Measurements from ENCODE around the gene ZNF320.
"Not testable (repeated sequence)": the region's sequence is repeated elsewhere in the genome, so short reads cannot be mapped to it uniquely, and the experiment has no call there.

ZNF320 gene

GRCh38 chr19:52910648-52911047 lies 13.2 kb upstream of the ZNF320 start:
- H3K27me3 ChIP-seq (ENCODE audit: control insufficient read depth, insufficient read depth, low read length) = no peaks in the 10 kb centered on the region
- no peak overlapping the region for H3K4me3 ChIP-seq (ENCODE audit: low read depth, low read length)
- no peaks in the 10 kb centered on the region for H3K4me1 ChIP-seq (ENCODE audit: control insufficient read depth, insufficient read depth, low read length)
- H3K27ac ChIP-seq (ENCODE audit: low read depth, low read length) = no peak overlapping the region
- H3K36me3 ChIP-seq (ENCODE audit: control insufficient read depth, insufficient read depth, low read length) = peaks cover 53% of the 10 kb centered on the region
- no peak overlapping the region for H3K9ac ChIP-seq (ENCODE audit: low read length)
- peaks cover 3% of the 10 kb centered on the region; the same call in 1 of the 2 replicates for H3K9me3 ChIP-seq (ENCODE audit: control insufficient read depth, insufficient read depth, low read depth, low read length)

GRCh38 chr19:52904052-52904780 lies 6.8 kb upstream of the ZNF320 start:
- not testable (repeated sequence) for H3K4me1 ChIP-seq (ENCODE audit: control insufficient read depth, insufficient read depth, low read length); H3K9me3 ChIP-seq (ENCODE audit: control insufficient read depth, insufficient read depth, low read depth, low read length); H3K27ac ChIP-seq (ENCODE audit: low read depth, low read length); H3K9ac ChIP-seq (ENCODE audit: low read length); H3K27me3 ChIP-seq (ENCODE audit: control insufficient read depth, insufficient read depth, low read length); H3K4me3 ChIP-seq (ENCODE audit: low read depth, low read length)
- H3K36me3 ChIP-seq (ENCODE audit: control insufficient read depth, insufficient read depth, low read length) = peaks cover 26% of the 10 kb centered on the region

GRCh38 chr19:52901842-52902241 lies 4.4 kb upstream of the ZNF320 start:
- H3K4me1 ChIP-seq (ENCODE audit: control insufficient read depth, insufficient read depth, low read length) = peaks cover 12% of the 10 kb centered on the region
- H3K36me3 ChIP-seq (ENCODE audit: control insufficient read depth, insufficient read depth, low read length) = peaks cover 13% of the 10 kb centered on the region
- H3K4me3 ChIP-seq (ENCODE audit: low read depth, low read length) = no peak overlapping the region
- H3K27ac ChIP-seq (ENCODE audit: low read depth, low read length) = no peak overlapping the region
- no peak overlapping the region for H3K9ac ChIP-seq (ENCODE audit: low read length)
- no peaks in the 10 kb centered on the region for H3K27me3 ChIP-seq (ENCODE audit: control insufficient read depth, insufficient read depth, low read length)
- H3K9me3 ChIP-seq (ENCODE audit: control insufficient read depth, insufficient read depth, low read depth, low read length) = peaks cover 3% of the 10 kb centered on the region; the same call in 1 of the 2 replicates

- not testable (repeated sequence) for H3K9me3 ChIP-seq (ENCODE audit: control insufficient read depth, insufficient read depth, low read depth, low read length); H3K4me1 ChIP-seq (ENCODE audit: control insufficient read depth, insufficient read depth, low read length)
- peak overlapping the region; percentile 70 for H3K9ac ChIP-seq (ENCODE audit: low read length)
Measured at GRCh38 chr19:52898596-52898995, 1.2 kb upstream of the ZNF320 start.

GRCh38 chr19:52898101-52898500 lies 666 bp upstream of the ZNF320 start:
- Histone ChIP-seq H3K9ac (ENCODE audit: low read length) (peak overlapping the region; percentile 70), H3K4me3 (ENCODE audit: low read depth, low read length) (peak overlapping the region; percentile 89), H3K4me1 (ENCODE audit: control insufficient read depth, insufficient read depth, low read length) (peaks cover 9% of the 10 kb centered on the region; the same call in 1 of the 2 replicates), H3K9me3 (ENCODE audit: control insufficient read depth, insufficient read depth, low read depth, low read length) (no peaks in the 10 kb centered on the region), H3K36me3 (ENCODE audit: control insufficient read depth, insufficient read depth, low read length) (peaks cover 18% of the 10 kb centered on the region), H3K27me3 (ENCODE audit: control insufficient read depth, insufficient read depth, low read length) (no peaks in the 10 kb centered on the region), H3K27ac (ENCODE audit: low read depth, low read length) (peak overlapping the region; percentile 52; the same call in 1 of the 2 replicates)

More at GRCh38 chr19:52898596-52898995, 1.2 kb upstream of the ZNF320 start:
- Histone ChIP-seq H3K27ac (ENCODE audit: low read depth, low read length) (peak overlapping the region; percentile 52; the same call in 1 of the 2 replicates), H3K4me3 (ENCODE audit: low read depth, low read length) (peak overlapping the region; percentile 89), H3K36me3 (ENCODE audit: control insufficient read depth, insufficient read depth, low read length) (peaks cover 13% of the 10 kb centered on the region)
- H3K27me3 ChIP-seq (ENCODE audit: control insufficient read depth, insufficient read depth, low read length) = not testable (repeated sequence)

- peak overlapping the region; percentile 89 for H3K9ac ChIP-seq (ENCODE audit: low read length)
- H3K27ac ChIP-seq (ENCODE audit: low read depth, low read length) = peak overlapping the region; percentile 85; the same call in 1 of the 2 replicates
- no peaks in the 10 kb centered on the region for H3K27me3 ChIP-seq (ENCODE audit: control insufficient read depth, insufficient read depth, low read length)
- no peaks in the 10 kb centered on the region for H3K9me3 ChIP-seq (ENCODE audit: control insufficient read depth, insufficient read depth, low read depth, low read length)
- peaks cover 9% of the 10 kb centered on the region; the same call in 1 of the 2 replicates for H3K4me1 ChIP-seq (ENCODE audit: control insufficient read depth, insufficient read depth, low read length)
- peaks cover 26% of the 10 kb centered on the region for H3K36me3 ChIP-seq (ENCODE audit: control insufficient read depth, insufficient read depth, low read length)
- H3K4me3 ChIP-seq (ENCODE audit: low read depth, low read length) = peak overlapping the region; percentile 89
Measured at GRCh38 chr19:52896431-52897137, 851 bp downstream of the ZNF320 start.

- Histone ChIP-seq H3K4me3 (ENCODE audit: low read depth, low read length) (no peak overlapping the region), H3K9ac (ENCODE audit: low read length) (no peak overlapping the region), H3K36me3 (ENCODE audit: control insufficient read depth, insufficient read depth, low read length) (peaks cover 70% of the 10 kb centered on the region), H3K27ac (ENCODE audit: low read depth, low read length) (no peak overlapping the region), H3K4me1 (ENCODE audit: control insufficient read depth, insufficient read depth, low read length) (no peaks in the 10 kb centered on the region), H3K9me3 (ENCODE audit: control insufficient read depth, insufficient read depth, low read depth, low read length) (no peaks in the 10 kb centered on the region), H3K27me3 (ENCODE audit: control insufficient read depth, insufficient read depth, low read length) (no peaks in the 10 kb centered on the region)
Measured at GRCh38 chr19:52891336-52891735, 6.1 kb downstream of the ZNF320 start.

GRCh38 chr19:52889931-52890330 lies 7.5 kb downstream of the ZNF320 start:
- no peaks in the 10 kb centered on the region for H3K27me3 ChIP-seq (ENCODE audit: control insufficient read depth, insufficient read depth, low read length)
- no peak overlapping the region for H3K4me3 ChIP-seq (ENCODE audit: low read depth, low read length)
- no peak overlapping the region for H3K9ac ChIP-seq (ENCODE audit: low read length)
- H3K9me3 ChIP-seq (ENCODE audit: control insufficient read depth, insufficient read depth, low read depth, low read length) = no peaks in the 10 kb centered on the region; the same call in 1 of the 2 replicates
- peaks cover 80% of the 10 kb centered on the region for H3K36me3 ChIP-seq (ENCODE audit: control insufficient read depth, insufficient read depth, low read length)
- no peak overlapping the region for H3K27ac ChIP-seq (ENCODE audit: low read depth, low read length)
- no peaks in the 10 kb centered on the region for H3K4me1 ChIP-seq (ENCODE audit: control insufficient read depth, insufficient read depth, low read length)

- H3K27me3 ChIP-seq (ENCODE audit: control insufficient read depth, insufficient read depth, low read length) = no peaks in the 10 kb centered on the region
- no peaks in the 10 kb centered on the region; the same call in 1 of the 2 replicates for H3K9me3 ChIP-seq (ENCODE audit: control insufficient read depth, insufficient read depth, low read depth, low read length)
- peaks cover 83% of the 10 kb centered on the region for H3K36me3 ChIP-seq (ENCODE audit: control insufficient read depth, insufficient read depth, low read length)
- no peak overlapping the region for H3K27ac ChIP-seq (ENCODE audit: low read depth, low read length)
- H3K4me3 ChIP-seq (ENCODE audit: low read depth, low read length) = no peak overlapping the region
- H3K9ac ChIP-seq (ENCODE audit: low read length) = no peak overlapping the region
- H3K4me1 ChIP-seq (ENCODE audit: control insufficient read depth, insufficient read depth, low read length) = no peaks in the 10 kb centered on the region
Measured at GRCh38 chr19:52889076-52889475, 8.4 kb downstream of the ZNF320 start.

GRCh38 chr19:52880895-52881389 lies 16.5 kb downstream of the ZNF320 start:
- H3K9me3 ChIP-seq (ENCODE audit: control insufficient read depth, insufficient read depth, low read depth, low read length) = peaks cover 13% of the 10 kb centered on the region; the same call in 1 of the 2 replicates
- H3K9ac ChIP-seq (ENCODE audit: low read length) = no peak overlapping the region
- H3K27ac ChIP-seq (ENCODE audit: low read depth, low read length) = no peak overlapping the region
- no peaks in the 10 kb centered on the region for H3K27me3 ChIP-seq (ENCODE audit: control insufficient read depth, insufficient read depth, low read length)
- H3K4me3 ChIP-seq (ENCODE audit: low read depth, low read length) = no peak overlapping the region
- H3K4me1 ChIP-seq (ENCODE audit: control insufficient read depth, insufficient read depth, low read length) = no peaks in the 10 kb centered on the region
- peaks cover 79% of the 10 kb centered on the region for H3K36me3 ChIP-seq (ENCODE audit: control insufficient read depth, insufficient read depth, low read length)

GRCh38 chr19:52872996-52873395 lies 24.4 kb downstream of the ZNF320 start:
- H3K9ac ChIP-seq (ENCODE audit: low read length); H3K9me3 ChIP-seq (ENCODE audit: control insufficient read depth, insufficient read depth, low read depth, low read length); H3K27ac ChIP-seq (ENCODE audit: low read depth, low read length); H3K27me3 ChIP-seq (ENCODE audit: control insufficient read depth, insufficient read depth, low read length); H3K36me3 ChIP-seq (ENCODE audit: control insufficient read depth, insufficient read depth, low read length); H3K4me1 ChIP-seq (ENCODE audit: control insufficient read depth, insufficient read depth, low read length); H3K4me3 ChIP-seq (ENCODE audit: low read depth, low read length): not testable (repeated sequence)

All from HUES6 (cell line).